ENCODE measurements around the gene HEMK1.

GRCh38 chr3:50628601-50629000 lies 59.3 kb downstream of the HEMK1 start:
- TF ChIP-seq NFYB (CRISPR knock-in tag; conservative IDR thresholded peaks at IDR 0.05; ENCODE audit: low read depth) (no peak), CTCF (IDR thresholded peaks at IDR 0.05) (no peak), ATF3 (CRISPR knock-in tag; conservative IDR thresholded peaks at IDR 0.05) (no peak), USF1 (CRISPR knock-in tag; IDR thresholded peaks at IDR 0.05) (no peak), PRDM15 (CRISPR knock-in tag; IDR thresholded peaks at IDR 0.05) (no peak), CBFB (CRISPR knock-in tag; IDR thresholded peaks at IDR 0.05; ENCODE audit: low read depth) (no peak), ZBTB43 (CRISPR knock-in tag; IDR thresholded peaks at IDR 0.05) (no peak), ZNF396 (CRISPR knock-in tag; IDR thresholded peaks at IDR 0.05; ENCODE audit: borderline replicate concordance) (no peak), SP1 (CRISPR knock-in tag; conservative IDR thresholded peaks at IDR 0.05) (no peak), CREB1 (CRISPR knock-in tag; IDR thresholded peaks at IDR 0.05) (no peak), CREM (CRISPR knock-in tag; IDR thresholded peaks at IDR 0.05) (no peak), PRRX2 (CRISPR knock-in tag; IDR thresholded peaks at IDR 0.05) (no peak), ZSCAN18 (CRISPR knock-in tag; IDR thresholded peaks at IDR 0.05) (no peak)
- TF ChIP-seq, protein P1, sequence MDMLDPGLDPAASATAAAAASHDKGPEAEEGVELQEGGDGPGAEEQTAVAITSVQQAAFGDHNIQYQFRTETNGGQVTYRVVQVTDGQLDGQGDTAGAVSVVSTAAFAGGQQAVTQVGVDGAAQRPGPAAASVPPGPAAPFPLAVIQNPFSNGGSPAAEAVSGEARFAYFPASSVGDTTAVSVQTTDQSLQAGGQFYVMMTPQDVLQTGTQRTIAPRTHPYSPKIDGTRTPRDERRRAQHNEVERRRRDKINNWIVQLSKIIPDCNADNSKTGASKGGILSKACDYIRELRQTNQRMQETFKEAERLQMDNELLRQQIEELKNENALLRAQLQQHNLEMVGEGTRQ (CRISPR knock-in tag; IDR thresholded peaks at IDR 0.05), result no peak
